ENCODE data around the gene TRIM22. TPM values are rescaled to one million over a fixed set of nuclear protein-coding genes. Genes with fewer than 3 reads are reported as not detected.

The TRIM22 gene
- total RNA-seq, 1 experiment from 2014 or later = not detected

GRCh38 chr11:5737091-5737490, 47.5 kb downstream of the TRIM22 start:
- POLR2A ChIA-PET (ENCODE audit: low non-redundant PET) = no interaction called here
- Histone ChIP-seq H3K36me3 (ENCODE audit: insufficient read depth, low read length, poor library complexity, severe bottlenecking) (no peaks in the 10 kb centered on the region), H3K4me3 (ENCODE audit: low read depth, low read length, poor library complexity, severe bottlenecking) (no peak overlapping the region), H3K4me1 (ENCODE audit: insufficient read depth, low read length, poor library complexity, severe bottlenecking) (no peaks in the 10 kb centered on the region), H3K27me3 (replicated peaks; ENCODE audit: insufficient read depth, low read depth, low read length, poor library complexity) (no peaks in the 10 kb centered on the region), H3K9me3 (ENCODE audit: low read depth, low read length, poor library complexity, severe bottlenecking) (no peaks in the 10 kb centered on the region), H3K27ac (ENCODE audit: low read depth, low read length, poor library complexity, severe bottlenecking) (no peak overlapping the region)
- CTCF ChIA-PET = no interaction called here
- DNase-seq (ENCODE audit: low spot score) = no peak
- intact Hi-C loops (cut with micrococcal nuclease; ENCODE audit: unreplicated experiment) = no loop called here
- TF ChIP-seq CTCF (conservative IDR thresholded peaks at IDR 0.05; ENCODE audit: low read depth, low read length) (no peak), EZH2 (IDR thresholded peaks at IDR 0.05; ENCODE audit: borderline replicate concordance, low read depth, low read length, poor library complexity, severe bottlenecking) (no peak)
- no TSS peak for BruUV-seq (replicated peaks)

- no peak for DNase-seq (ENCODE audit: low spot score)
- no TSS peak for BruUV-seq (replicated peaks)
- Histone ChIP-seq H3K27me3 (replicated peaks; ENCODE audit: insufficient read depth, low read depth, low read length, poor library complexity) (no peaks in the 10 kb centered on the region), H3K27ac (ENCODE audit: low read depth, low read length, poor library complexity, severe bottlenecking) (no peak overlapping the region), H3K9me3 (ENCODE audit: low read depth, low read length, poor library complexity, severe bottlenecking) (no peaks in the 10 kb centered on the region), H3K4me1 (ENCODE audit: insufficient read depth, low read length, poor library complexity, severe bottlenecking) (no peaks in the 10 kb centered on the region), H3K36me3 (ENCODE audit: insufficient read depth, low read length, poor library complexity, severe bottlenecking) (no peaks in the 10 kb centered on the region), H3K4me3 (ENCODE audit: low read depth, low read length, poor library complexity, severe bottlenecking) (no peak overlapping the region)
- ChIA-PET CTCF (no interaction called here), POLR2A (ENCODE audit: low non-redundant PET) (no interaction called here)
- TF ChIP-seq EZH2 (IDR thresholded peaks at IDR 0.05; ENCODE audit: borderline replicate concordance, low read depth, low read length, poor library complexity, severe bottlenecking) (no peak), CTCF (conservative IDR thresholded peaks at IDR 0.05; ENCODE audit: low read depth, low read length) (no peak)
- intact Hi-C loops (cut with micrococcal nuclease; ENCODE audit: unreplicated experiment) = no loop called here
These were observed 48.2 kb downstream of the TRIM22 start for GRCh38 chr11:5737670-5738392.

GRCh38 chr11:5738431-5738830, 48.8 kb downstream of the TRIM22 start:
- no TSS peak for BruUV-seq (replicated peaks)
- Histone ChIP-seq H3K4me1 (ENCODE audit: insufficient read depth, low read length, poor library complexity, severe bottlenecking) (no peaks in the 10 kb centered on the region), H3K4me3 (ENCODE audit: low read depth, low read length, poor library complexity, severe bottlenecking) (no peak overlapping the region), H3K9me3 (ENCODE audit: low read depth, low read length, poor library complexity, severe bottlenecking) (no peaks in the 10 kb centered on the region), H3K36me3 (ENCODE audit: insufficient read depth, low read length, poor library complexity, severe bottlenecking) (no peaks in the 10 kb centered on the region), H3K27ac (ENCODE audit: low read depth, low read length, poor library complexity, severe bottlenecking) (no peak overlapping the region), H3K27me3 (replicated peaks; ENCODE audit: insufficient read depth, low read depth, low read length, poor library complexity) (no peaks in the 10 kb centered on the region)
- no peak for DNase-seq (ENCODE audit: low spot score)
- intact Hi-C loops (cut with micrococcal nuclease; ENCODE audit: unreplicated experiment) = no loop called here
- TF ChIP-seq CTCF (conservative IDR thresholded peaks at IDR 0.05; ENCODE audit: low read depth, low read length) (no peak), EZH2 (IDR thresholded peaks at IDR 0.05; ENCODE audit: borderline replicate concordance, low read depth, low read length, poor library complexity, severe bottlenecking) (no peak)
- ChIA-PET POLR2A (ENCODE audit: low non-redundant PET) (no interaction called here), CTCF (no interaction called here)

All from A673 (cell line).